HG03558 (cell line): Measurements from ENCODE around the gene BRIP1.
"Not testable (repeated sequence)": the region's sequence is repeated elsewhere in the genome, so short reads cannot be mapped to it uniquely, and the experiment has no call there.

Experiments
- ATAC-seq: cut with Tn5 transposase; IDR thresholded peaks from one replicate; pipeline ENCODE4 v1.9.1; 2021; ENCODE audit warnings: moderate number of reproducible peaks; ENCODE audit not compliant: unreplicated experiment; ENCODE audit errors: extremely low read depth

The BRIP1 gene

DNA sequence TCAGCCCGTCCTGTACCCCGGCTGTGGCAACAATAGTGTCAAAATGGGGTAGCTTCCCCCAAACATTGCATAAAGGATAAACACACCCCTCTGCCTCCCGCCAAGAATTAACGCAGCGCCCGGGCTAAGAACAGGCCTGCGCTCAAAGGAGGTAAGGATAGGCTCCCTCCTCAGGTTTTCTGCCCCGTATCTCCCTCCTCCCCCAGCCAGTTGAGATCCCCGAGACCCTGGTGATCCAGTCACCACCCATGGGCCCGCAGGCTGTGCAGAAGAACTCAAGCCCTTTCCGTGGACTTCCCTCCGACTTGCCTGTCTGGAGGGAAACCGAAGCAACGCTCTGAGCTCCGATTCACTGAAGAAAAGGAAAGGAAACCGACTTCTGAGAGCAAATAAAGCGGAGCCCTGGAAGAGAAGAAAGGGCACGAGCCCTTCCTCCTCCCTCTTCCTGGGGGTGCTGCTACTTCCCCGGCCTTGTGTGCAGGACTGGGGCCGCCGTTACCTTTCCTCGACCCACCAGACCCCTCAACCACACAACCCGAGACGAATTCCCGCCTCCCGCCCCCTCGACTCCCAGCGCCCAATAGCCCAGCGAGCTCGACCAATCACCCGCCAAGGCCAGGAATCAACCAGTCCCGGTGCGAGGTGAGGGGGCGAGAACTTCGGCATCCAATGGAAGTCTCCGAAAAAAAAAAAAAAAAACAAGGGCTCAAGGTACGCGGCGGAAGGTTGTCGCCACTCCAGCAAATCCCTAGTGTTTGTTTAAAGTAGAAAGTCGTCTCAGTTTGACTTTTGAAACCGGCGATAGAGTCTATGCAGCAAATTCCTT lies at the start of gene BRIP1:
Gene BRIP1, minus strand, starts transcription at position 554 of the 826 bp plus-strand sequence. CDS start 1,989 bp downstream, outside the sequence.
- ATAC-seq = peak; percentile 51

DNA sequence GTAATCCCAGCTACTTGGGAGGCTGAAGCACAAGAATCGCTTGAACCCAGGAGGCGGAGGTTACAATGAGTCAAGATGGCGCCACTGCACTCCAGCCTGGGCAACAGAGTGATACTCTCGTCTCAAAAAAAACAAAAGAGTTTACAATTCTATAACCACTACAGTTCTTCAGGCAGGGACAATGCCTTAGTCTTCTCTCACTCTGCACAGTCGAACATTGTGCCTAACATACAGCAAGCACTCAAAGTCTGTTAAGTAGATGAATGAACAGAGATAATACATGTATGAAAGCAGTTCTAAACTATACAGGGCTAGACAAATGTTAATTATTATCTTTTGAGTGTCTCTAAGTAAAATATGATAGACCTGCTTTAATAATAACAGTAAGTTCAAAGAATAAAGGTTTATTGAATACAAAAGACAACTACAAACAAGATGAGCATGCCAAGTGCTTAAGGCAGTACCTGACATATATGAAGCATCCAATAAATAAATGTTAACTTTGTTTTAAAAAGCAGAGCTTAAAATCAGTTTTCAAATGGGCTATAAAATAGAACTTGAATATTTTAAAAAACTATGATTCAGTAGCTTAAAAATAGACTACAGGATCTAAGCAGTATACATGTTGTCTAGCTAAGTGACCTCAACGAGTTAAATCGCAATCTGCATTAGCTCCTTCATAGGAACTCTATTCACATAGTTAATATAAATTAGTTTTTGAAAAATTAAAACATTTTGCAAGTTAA lies 45.1 kb upstream of the BRIP1 start:
- no peak for ATAC-seq

GRCh38 chr17:61907361-61907760 lies 44.0 kb upstream of the BRIP1 start:
- no peak for ATAC-seq

DNA sequence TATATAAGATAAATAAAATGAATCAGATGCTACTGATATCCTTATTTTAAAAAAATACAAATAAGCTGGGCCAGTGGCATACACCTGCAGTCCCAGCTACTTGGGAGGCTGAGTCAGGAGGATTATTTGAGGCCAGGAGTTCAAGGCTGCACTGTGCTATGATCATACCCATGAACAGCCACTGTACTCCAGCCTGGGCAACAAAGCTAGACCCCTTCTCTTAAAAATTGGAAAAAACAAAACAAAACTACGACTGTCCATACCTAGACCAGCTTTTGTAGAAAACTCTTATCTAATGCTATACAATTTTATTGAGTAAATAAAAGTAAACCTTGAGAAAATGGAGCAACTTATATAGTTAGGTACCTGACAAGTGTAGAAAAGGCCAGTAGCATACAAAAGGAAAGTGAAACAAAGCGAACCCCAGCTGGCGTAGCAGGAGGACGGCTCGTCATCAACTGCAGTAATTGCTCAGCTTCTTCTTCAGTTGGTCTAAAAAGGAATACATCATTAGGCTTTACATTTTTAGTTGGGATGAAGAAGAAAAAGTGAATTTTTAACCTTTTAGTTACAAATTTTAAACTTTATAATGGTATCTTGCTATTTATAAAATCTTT lies 40.9 kb upstream of the BRIP1 start:
- peak; percentile 83 for ATAC-seq

DNA sequence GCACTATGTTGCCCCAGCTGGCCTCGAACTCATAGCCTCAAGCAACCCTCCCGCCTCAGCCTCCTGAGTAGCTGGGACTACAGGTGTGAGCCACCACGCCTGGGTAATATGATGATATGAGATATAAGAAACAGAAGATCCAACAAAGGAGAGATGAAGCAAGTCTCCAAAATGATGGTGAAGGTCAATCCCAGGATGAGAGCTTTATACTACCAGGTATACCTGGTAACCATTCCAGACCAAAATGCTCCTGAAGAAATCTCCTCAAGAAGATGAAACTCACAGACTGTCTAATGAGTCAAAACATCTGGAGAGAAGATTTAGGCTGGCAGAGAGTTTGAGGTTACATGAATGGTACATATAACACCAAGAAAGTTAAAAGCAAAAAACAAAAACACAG lies 39.9 kb upstream of the BRIP1 start:
- no peak for ATAC-seq

GRCh38 chr17:61897548-61898180 lies 34.3 kb upstream of the BRIP1 start:
- no peak for ATAC-seq

GRCh38 chr17:61895391-61895790 lies 32.1 kb upstream of the BRIP1 start:
- ATAC-seq = no peak

DNA sequence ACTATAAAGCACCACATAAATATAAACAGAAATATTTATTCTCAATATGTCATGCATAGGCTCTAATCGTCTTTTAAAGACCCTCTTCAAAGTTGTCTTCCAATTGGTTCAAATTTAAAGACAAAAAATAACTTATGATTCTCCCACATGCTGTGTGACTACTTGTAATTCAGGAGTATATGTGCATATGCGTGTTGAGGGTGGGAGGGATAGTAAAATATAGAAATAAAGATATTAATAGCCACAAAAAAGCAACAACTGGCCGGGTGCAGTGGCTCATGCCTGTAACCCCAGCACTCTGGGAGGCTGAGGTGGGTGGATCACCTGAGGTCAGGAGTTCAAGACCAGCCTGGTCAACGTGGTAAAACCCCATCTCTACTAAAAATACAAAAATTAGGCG lies 31.0 kb upstream of the BRIP1 start:
- ATAC-seq = not testable (repeated sequence)

DNA sequence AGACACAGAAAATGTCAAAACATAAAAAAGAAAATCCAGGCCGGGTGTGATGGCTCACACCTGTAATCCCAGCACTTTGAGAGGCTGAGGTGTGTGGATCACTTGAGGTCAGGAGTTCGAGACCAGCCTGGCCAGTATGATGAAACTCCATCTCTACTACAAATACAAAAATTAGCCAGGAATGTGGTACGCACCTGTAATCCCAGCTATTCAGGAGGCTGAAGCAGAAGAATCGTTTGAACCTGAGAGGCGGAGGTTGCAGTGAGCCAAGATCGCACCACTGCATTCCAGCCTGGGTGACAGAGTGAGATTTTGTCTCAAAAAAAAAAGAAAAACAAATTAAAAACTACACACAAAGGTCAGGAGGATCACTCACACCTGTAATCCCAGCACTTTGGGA lies 24.4 kb upstream of the BRIP1 start:
- not testable (repeated sequence) for ATAC-seq

DNA sequence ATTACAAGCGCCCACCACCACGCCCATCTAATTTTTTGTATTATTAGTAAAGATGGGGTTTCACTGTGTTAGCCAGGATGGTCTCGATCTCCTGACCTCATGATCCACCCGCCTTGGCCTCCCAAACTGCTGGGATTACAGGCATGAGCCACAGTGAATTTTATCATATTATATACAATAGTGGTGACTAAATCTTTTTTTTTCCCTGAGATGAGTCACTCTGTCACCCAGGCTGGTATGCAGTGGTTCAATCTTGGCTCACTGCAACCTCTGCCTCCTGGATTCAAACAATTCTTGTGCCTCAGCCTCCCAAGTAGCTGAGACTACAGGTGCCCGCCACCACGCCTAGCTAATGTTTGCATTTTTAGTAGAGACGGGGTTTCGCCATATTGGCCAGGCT lies 22.5 kb upstream of the BRIP1 start:
- ATAC-seq = not testable (repeated sequence)

- ATAC-seq = no peak
These were observed 21.5 kb upstream of the BRIP1 start for GRCh38 chr17:61884864-61885263.

DNA sequence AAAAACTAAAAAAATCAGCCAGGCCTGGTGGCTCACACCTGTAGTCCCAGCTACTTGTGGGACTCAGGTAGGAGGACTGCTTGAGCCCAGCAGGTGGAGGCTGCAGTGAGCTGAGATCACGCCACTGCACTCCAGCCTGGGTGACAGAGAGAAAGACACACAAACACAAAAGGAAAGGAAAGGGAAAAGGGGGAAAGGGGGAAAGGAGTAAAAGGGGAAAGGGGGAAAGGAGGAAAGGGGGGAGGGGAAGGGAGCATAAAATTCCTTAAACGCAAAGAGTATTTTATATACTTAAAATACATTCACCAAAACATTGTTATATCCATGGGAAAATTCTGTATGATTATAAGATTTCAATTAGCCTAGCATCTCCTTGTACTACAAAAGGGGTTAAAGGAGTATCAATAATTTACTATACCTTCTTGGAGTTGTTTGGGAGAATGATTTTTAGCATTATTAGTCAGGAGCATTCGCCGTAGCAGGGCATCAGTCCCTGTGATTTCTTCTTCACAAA lies 17.3 kb upstream of the BRIP1 start:
- no peak for ATAC-seq

- no peak for ATAC-seq
These were observed 15.8 kb upstream of the BRIP1 start for GRCh38 chr17:61878984-61879612.

DNA sequence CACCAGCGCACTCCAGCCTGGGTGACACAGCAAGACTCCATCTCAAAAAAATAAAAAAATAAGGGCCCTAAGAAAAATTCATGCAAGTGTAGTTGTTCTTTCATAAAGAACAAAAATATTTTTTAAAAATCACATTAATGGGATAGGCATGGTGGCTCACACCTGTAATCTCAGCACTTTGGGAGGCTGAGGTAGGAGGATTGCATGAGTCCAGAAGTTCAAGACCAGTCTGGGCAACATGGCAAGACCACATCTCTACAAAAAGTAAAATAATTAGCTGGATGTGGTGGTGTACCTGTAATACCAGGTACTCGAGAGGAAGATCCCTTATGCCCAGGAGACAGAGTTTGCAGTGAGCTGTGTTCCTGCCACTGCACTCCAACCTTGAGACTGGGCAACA lies 15.2 kb upstream of the BRIP1 start:
- no peak for ATAC-seq

DNA sequence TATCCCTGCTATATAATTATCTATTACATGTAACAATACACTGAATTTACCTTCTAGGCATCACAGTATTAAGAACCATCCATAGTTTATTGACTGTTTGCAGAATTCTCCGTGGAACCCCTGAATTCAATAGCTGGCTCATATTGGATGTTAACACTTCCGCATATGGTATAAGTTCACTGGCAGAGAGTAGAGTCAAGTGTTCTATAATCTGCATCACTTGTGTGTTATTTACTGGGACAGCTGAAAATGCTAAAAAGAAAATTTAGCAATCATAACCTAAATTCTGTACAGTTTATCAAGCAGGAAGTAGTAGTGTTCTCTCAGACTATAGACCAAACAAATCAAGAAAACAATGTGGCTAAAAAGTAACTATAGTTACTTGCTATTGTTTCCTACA lies 14.5 kb upstream of the BRIP1 start:
- no peak for ATAC-seq

- no peak for ATAC-seq
These were observed 12.5 kb upstream of the BRIP1 start for GRCh38 chr17:61875804-61876203.

GRCh38 chr17:61875285-61875684 lies 12.0 kb upstream of the BRIP1 start:
- no peak for ATAC-seq

GRCh38 chr17:61874075-61874474 lies 10.7 kb upstream of the BRIP1 start:
- no peak for ATAC-seq

DNA sequence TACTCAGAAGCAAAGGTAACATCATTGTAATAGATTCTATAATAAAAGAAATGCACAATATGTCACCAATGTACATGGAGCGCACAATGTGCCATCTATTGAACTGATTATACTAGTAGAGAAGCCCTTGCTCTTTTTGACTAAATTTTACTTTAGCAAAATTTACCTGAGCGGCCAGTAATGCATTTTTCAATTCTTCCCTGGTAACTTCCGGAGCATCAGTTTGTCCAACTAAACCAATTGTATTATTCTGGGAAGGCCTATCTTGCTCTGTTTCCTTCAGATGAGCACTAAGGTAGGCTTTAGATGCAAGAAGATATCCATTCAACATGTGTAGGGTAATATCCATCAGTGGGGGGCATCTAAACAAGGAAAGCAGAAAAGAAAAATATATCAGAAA lies 8.8 kb upstream of the BRIP1 start:
- ATAC-seq = no peak

- no peak for ATAC-seq
These were observed 5.8 kb upstream of the BRIP1 start for GRCh38 chr17:61869138-61869537.
